ENCODE measurements around the gene ITPRIPL1.
"Not testable (repeated sequence)": the region's sequence is repeated elsewhere in the genome, so short reads cannot be mapped to it uniquely, and the experiment has no call there.

Gene ITPRIPL1

GRCh38 chr2:96325041-96325883 is at the start of gene ITPRIPL1:
Gene ITPRIPL1, plus strand, starts transcription at chr2:96325317. Its CDS starts 523 bp downstream, at chr2:96325840.
- DNase-seq, result peak; percentile 71

GRCh38 chr2:96276787-96277499 is 48.2 kb upstream of the ITPRIPL1 start:
- no peak for DNase-seq

- DNase-seq, result no peak
Measured at GRCh38 chr2:96287273-96287856, 37.8 kb upstream of the ITPRIPL1 start.

- DNase-seq, result no peak
Measured at GRCh38 chr2:96291751-96292150, 33.4 kb upstream of the ITPRIPL1 start.

GRCh38 chr2:96294271-96294670 is 30.8 kb upstream of the ITPRIPL1 start:
- not testable (repeated sequence) for DNase-seq

GRCh38 chr2:96296925-96297324 is 28.2 kb upstream of the ITPRIPL1 start:
- DNase-seq, result no peak

GRCh38 chr2:96301865-96302264 is 23.3 kb upstream of the ITPRIPL1 start:
- no peak for DNase-seq

- DNase-seq, result no peak
Measured at GRCh38 chr2:96304606-96305005, 20.5 kb upstream of the ITPRIPL1 start.

- peak; percentile 89 for DNase-seq
Measured at GRCh38 chr2:96305091-96305978, 19.8 kb upstream of the ITPRIPL1 start, which contains the start of gene SNRNP200. Gene SNRNP200, minus strand, starts transcription at chr2:96305546. Its CDS starts 109 bp downstream, at chr2:96305437.

GRCh38 chr2:96305979-96306308 is 19.2 kb upstream of the ITPRIPL1 start:
- no peak for DNase-seq

- DNase-seq, result no peak
Measured at GRCh38 chr2:96306370-96306769, 18.7 kb upstream of the ITPRIPL1 start.

GRCh38 chr2:96308248-96308647 is 16.9 kb upstream of the ITPRIPL1 start:
- no peak for DNase-seq

GRCh38 chr2:96315005-96315399 is 10.1 kb upstream of the ITPRIPL1 start:
- DNase-seq, result no peak

GRCh38 chr2:96315400-96316071 is 9.6 kb upstream of the ITPRIPL1 start:
- peak; percentile 63 for DNase-seq

- no peak for DNase-seq
Measured at GRCh38 chr2:96316999-96317398, 8.1 kb upstream of the ITPRIPL1 start.

- no peak for DNase-seq
Measured at GRCh38 chr2:96317584-96317997, 7.5 kb upstream of the ITPRIPL1 start.

- DNase-seq, result no peak
Measured at GRCh38 chr2:96318723-96319122, 6.4 kb upstream of the ITPRIPL1 start.

- DNase-seq, result no peak
Measured at GRCh38 chr2:96319396-96319795, 5.7 kb upstream of the ITPRIPL1 start.

GRCh38 chr2:96320326-96320725 is 4.8 kb upstream of the ITPRIPL1 start:
- no peak for DNase-seq

GRCh38 chr2:96320728-96321622 is 4.1 kb upstream of the ITPRIPL1 start:
- peak; percentile 66 for DNase-seq

- no peak for DNase-seq
Measured at GRCh38 chr2:96323849-96324248, 1.3 kb upstream of the ITPRIPL1 start.

Measured in islet precursor cell (in vitro differentiated cells).